DND-41 (cell line): ENCODE data around the gene MOK.

Experiments used
- ATAC-seq: fragments of 200-7000 bp; cut with Tn5 transposase; 3 replicates; pipeline ENCODE4 v1.9.1; 2021; ENCODE audit warnings: low read depth; ENCODE audit not compliant: insufficient read depth
- DNase-seq: peaks from one replicate; pipeline ENCODE4 v3.0.0-alpha.2; 2020
- H2AFZ ChIP-seq: 2 replicates; pipeline ENCODE4 v1.6.0; 2012; ENCODE audit warnings: low read depth, low read length
- H3K27ac ChIP-seq: 2 replicates; pipeline ENCODE4 v1.5.1; 2012; ENCODE audit warnings: low read length, inconsistent platforms
- H3K27me3 ChIP-seq: fragments of 200-600 bp; sonication (generic); 2 replicates; pipeline ENCODE4 v1.6.0; 2012; ENCODE audit warnings: low read length, mild to moderate bottlenecking, inconsistent platforms; ENCODE audit not compliant: insufficient read depth, poor library complexity
- H3K36me3 ChIP-seq: 2 replicates; pipeline ENCODE4 v1.5.1; 2012; ENCODE audit warnings: low read length, inconsistent platforms; ENCODE audit not compliant: insufficient read depth
- H3K4me1 ChIP-seq: 2 replicates; pipeline ENCODE4 v1.5.1; 2012; ENCODE audit warnings: mild to moderate bottlenecking, low read length; ENCODE audit not compliant: insufficient read depth
- H3K4me2 ChIP-seq: 2 replicates; pipeline ENCODE4 v1.6.0; 2012; ENCODE audit warnings: mild to moderate bottlenecking, moderate library complexity, low read length, inconsistent platforms; ENCODE audit not compliant: insufficient read depth
- H3K4me3 ChIP-seq, 2 experiments: fragments of 200-600 bp in 1 of 2; shearing (Covaris generic) in 1 of 2; 2 replicates each; pipeline ENCODE4 v1.5.1; 2012 to 2016; ENCODE audit warnings: inconsistent platforms in 2 of 2, low read length in 2 of 2, mild to moderate bottlenecking in 2 of 2, low read depth in 1 of 2, moderate library complexity in 1 of 2
- H3K79me2 ChIP-seq: 2 replicates; pipeline ENCODE4 v1.6.0; 2012; ENCODE audit warnings: low read length, inconsistent platforms; ENCODE audit not compliant: insufficient read depth
- H3K9ac ChIP-seq: 2 replicates; pipeline ENCODE4 v1.6.0; 2012; ENCODE audit warnings: low read depth, mild to moderate bottlenecking, inconsistent platforms, low read length, moderate library complexity
- H3K9me3 ChIP-seq: 2 replicates; pipeline ENCODE4 v1.5.1; 2012; ENCODE audit warnings: low read length, moderate library complexity, mild to moderate bottlenecking, inconsistent platforms; ENCODE audit not compliant: insufficient read depth, severe bottlenecking
- H4K20me1 ChIP-seq: 2 replicates; pipeline ENCODE4 v1.6.0; 2012; ENCODE audit warnings: low read length; ENCODE audit not compliant: insufficient read depth
- EZH2 ChIP-seq: IDR thresholded peaks from 3 replicates; pipeline ENCODE4 v1.6.1; 2012; ENCODE audit warnings: borderline replicate concordance, low read depth, mild to moderate bottlenecking, moderate library complexity, low read length, inconsistent platforms; ENCODE audit not compliant: severe bottlenecking
- TF ChIP-seq, protein P1 (sequence below): IDR thresholded peaks from 2 replicates; pipeline ENCODE4 v1.5.1; 2012; ENCODE audit warnings: borderline replicate concordance, low read length, moderate library complexity, mild to moderate bottlenecking; ENCODE audit not compliant: poor library complexity, severe bottlenecking; ENCODE audit errors: extremely low read depth

MOK gene

DNA sequence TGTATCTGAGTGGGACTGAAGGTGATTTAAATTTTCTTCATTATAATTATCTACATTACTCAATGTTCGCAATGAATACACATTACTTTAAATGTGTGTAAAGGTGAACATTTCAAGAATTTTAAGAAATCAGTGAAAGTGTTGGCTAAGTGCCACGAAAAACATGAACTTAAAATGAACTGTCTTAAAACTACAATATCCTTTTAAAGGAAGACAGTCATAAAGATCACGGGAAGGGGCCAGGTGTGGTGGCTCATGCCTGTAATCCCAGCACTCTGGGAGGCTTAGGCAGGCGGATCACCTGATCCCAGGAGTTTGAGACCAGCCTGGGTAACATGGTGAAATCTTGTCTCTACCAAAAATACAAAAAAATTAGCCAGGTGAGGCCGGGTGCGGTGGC lies 11.2 kb downstream of the MOK start:
- Histone ChIP-seq H3K27ac (no peak overlapping the region), H2AFZ (no peak overlapping the region), H3K4me2 (no peak overlapping the region), H3K79me2 (no peaks in the 10 kb centered on the region), H4K20me1 (no peaks in the 10 kb centered on the region), H3K27me3 (no peaks in the 10 kb centered on the region), H3K9me3 (no peaks in the 10 kb centered on the region), H3K4me1 (no peaks in the 10 kb centered on the region), H3K9ac (no peak overlapping the region), H3K36me3 (no peaks in the 10 kb centered on the region), H3K4me3 (no peak overlapping the region)
- no peak for TF ChIP-seq EZH2
- TF ChIP-seq, protein P1, sequence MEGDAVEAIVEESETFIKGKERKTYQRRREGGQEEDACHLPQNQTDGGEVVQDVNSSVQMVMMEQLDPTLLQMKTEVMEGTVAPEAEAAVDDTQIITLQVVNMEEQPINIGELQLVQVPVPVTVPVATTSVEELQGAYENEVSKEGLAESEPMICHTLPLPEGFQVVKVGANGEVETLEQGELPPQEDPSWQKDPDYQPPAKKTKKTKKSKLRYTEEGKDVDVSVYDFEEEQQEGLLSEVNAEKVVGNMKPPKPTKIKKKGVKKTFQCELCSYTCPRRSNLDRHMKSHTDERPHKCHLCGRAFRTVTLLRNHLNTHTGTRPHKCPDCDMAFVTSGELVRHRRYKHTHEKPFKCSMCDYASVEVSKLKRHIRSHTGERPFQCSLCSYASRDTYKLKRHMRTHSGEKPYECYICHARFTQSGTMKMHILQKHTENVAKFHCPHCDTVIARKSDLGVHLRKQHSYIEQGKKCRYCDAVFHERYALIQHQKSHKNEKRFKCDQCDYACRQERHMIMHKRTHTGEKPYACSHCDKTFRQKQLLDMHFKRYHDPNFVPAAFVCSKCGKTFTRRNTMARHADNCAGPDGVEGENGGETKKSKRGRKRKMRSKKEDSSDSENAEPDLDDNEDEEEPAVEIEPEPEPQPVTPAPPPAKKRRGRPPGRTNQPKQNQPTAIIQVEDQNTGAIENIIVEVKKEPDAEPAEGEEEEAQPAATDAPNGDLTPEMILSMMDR: no peak
- ATAC-seq: no peak
- no peak for DNase-seq

DNA sequence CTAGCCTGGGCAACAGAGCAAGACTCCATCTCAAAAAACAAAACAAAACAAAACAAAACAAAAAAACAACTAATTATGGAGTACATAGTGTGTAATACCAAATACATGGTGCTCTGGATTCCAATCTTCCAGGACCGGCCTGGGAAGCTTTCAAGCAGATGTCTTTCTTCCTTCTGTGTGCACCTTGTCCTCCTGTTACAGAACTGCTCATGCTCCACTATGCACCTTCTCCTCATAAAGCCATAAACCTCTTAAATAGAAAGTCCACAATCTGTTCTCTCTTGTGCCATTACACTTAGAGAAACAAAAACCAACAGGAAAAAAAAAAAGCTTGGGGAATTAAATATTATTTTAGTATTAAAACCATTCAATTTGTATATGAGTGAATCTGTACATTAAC lies 12.5 kb downstream of the MOK start:
- Histone ChIP-seq H2AFZ (no peak overlapping the region), H3K27me3 (no peaks in the 10 kb centered on the region), H3K9ac (no peak overlapping the region), H3K9me3 (no peaks in the 10 kb centered on the region), H3K4me1 (no peaks in the 10 kb centered on the region), H3K27ac (no peak overlapping the region), H3K4me3 (no peak overlapping the region), H3K4me2 (no peak overlapping the region), H4K20me1 (no peaks in the 10 kb centered on the region), H3K36me3 (no peaks in the 10 kb centered on the region), H3K79me2 (no peaks in the 10 kb centered on the region)
- ATAC-seq: no peak
- DNase-seq: no peak
- TF ChIP-seq, protein P1: no peak
- TF ChIP-seq EZH2: no peak

DNA sequence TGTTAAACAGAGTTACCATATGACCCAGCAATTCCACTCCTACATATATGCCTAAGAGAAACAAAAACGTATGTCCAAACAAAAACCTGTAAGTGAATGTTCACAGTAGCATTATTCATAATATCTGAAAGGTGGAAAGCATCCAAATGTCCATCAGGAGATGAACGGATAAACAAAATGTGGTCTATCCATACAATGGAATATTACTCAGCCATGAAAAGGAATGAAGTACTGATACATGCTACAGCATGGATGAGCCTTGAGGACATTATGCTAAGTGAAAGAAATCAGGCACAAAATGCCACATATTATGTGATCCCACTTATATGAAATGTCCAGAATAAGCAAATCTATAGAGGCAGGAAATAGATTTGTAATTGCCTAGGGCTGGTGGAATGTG lies 16.8 kb downstream of the MOK start:
- Histone ChIP-seq H3K27ac (no peak overlapping the region), H3K9ac (no peak overlapping the region), H3K4me3 (no peak overlapping the region), H3K9me3 (no peaks in the 10 kb centered on the region), H4K20me1 (no peaks in the 10 kb centered on the region), H3K4me2 (no peak overlapping the region), H3K4me1 (no peaks in the 10 kb centered on the region), H3K36me3 (no peaks in the 10 kb centered on the region), H3K79me2 (no peaks in the 10 kb centered on the region), H3K27me3 (no peaks in the 10 kb centered on the region), H2AFZ (no peak overlapping the region)
- no peak for ATAC-seq
- DNase-seq: no peak
- TF ChIP-seq, protein P1: no peak
- TF ChIP-seq EZH2: no peak

DNA sequence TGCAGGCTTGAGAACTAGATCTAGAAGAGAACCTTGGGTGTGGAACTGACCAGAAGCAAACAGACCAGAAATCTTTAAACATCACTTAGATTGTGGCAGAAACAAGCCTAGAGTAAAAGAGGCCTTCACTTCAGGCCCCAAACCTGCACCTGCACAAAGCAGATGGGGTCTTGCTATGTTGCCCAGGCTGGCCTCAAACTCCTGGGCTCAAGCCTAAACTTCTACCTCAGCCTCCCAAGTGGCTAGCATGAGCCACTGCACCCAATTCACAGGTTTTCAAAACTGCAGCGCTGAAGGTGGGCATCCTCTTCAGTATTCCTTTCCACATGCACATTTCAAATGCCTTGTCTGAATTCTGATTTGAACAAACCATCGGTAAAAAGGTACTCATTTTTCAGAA lies 19.9 kb downstream of the MOK start:
- H3K9me3 ChIP-seq: no peaks in the 10 kb centered on the region
- H3K27me3 ChIP-seq: no peaks in the 10 kb centered on the region
- DNase-seq (no peak), ATAC-seq (no peak)
- H4K20me1 ChIP-seq: no peaks in the 10 kb centered on the region
- TF ChIP-seq, protein P1: no peak
- TF ChIP-seq EZH2: no peak
- no peak overlapping the region for H2AFZ ChIP-seq
- no peak overlapping the region for H3K9ac ChIP-seq
- H3K4me3 ChIP-seq: no peak overlapping the region
- H3K4me2 ChIP-seq: no peak overlapping the region
- no peaks in the 10 kb centered on the region for H3K36me3 ChIP-seq
- no peaks in the 10 kb centered on the region for H3K4me1 ChIP-seq
- no peak overlapping the region for H3K27ac ChIP-seq
- H3K79me2 ChIP-seq: no peaks in the 10 kb centered on the region
